ENCODE results near the gene INKA2.

INKA2 gene

DNA sequence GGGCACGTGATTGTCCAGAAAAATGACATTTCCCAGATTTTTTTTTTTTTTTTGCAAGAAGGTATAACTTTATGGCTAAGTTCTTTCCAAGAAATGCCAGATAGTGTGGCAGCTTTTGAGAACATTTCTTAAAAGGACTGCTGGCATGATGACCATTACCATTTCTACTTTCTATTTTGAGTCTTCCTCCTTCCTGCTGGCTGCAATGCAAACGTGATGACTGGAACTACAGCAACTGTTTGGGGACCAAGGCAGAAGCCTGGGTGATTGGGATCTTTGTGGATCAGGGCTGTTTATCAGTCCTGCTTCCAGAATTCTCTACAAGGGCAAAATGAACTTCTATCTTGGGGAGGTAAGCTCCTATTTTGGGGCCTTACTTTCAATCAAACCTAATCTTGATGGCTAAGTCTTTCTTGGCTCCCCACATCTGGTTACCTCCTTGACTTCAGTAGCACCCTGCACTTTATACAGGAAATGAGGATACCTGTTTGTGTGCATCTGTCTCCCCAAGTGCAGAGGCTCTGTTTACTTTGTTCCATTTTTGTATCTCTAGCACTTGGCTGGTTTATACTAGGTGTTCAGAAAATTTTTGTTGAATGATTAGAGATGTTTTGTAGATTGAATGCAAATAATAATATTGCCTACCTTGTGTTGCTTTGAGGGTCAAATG lies 12.8 kb upstream of the INKA2 start:
- TF ChIP-seq, protein P1, sequence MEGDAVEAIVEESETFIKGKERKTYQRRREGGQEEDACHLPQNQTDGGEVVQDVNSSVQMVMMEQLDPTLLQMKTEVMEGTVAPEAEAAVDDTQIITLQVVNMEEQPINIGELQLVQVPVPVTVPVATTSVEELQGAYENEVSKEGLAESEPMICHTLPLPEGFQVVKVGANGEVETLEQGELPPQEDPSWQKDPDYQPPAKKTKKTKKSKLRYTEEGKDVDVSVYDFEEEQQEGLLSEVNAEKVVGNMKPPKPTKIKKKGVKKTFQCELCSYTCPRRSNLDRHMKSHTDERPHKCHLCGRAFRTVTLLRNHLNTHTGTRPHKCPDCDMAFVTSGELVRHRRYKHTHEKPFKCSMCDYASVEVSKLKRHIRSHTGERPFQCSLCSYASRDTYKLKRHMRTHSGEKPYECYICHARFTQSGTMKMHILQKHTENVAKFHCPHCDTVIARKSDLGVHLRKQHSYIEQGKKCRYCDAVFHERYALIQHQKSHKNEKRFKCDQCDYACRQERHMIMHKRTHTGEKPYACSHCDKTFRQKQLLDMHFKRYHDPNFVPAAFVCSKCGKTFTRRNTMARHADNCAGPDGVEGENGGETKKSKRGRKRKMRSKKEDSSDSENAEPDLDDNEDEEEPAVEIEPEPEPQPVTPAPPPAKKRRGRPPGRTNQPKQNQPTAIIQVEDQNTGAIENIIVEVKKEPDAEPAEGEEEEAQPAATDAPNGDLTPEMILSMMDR (IDR thresholded peaks at IDR 0.05; ENCODE audit: insufficient read depth, low read depth, low read length, missing control alignments) = no peak
- H3K4me3 ChIP-seq (ENCODE audit: low read length) = no peak overlapping the region
- DNase-seq (ENCODE audit: low read depth) = no peak

DNA sequence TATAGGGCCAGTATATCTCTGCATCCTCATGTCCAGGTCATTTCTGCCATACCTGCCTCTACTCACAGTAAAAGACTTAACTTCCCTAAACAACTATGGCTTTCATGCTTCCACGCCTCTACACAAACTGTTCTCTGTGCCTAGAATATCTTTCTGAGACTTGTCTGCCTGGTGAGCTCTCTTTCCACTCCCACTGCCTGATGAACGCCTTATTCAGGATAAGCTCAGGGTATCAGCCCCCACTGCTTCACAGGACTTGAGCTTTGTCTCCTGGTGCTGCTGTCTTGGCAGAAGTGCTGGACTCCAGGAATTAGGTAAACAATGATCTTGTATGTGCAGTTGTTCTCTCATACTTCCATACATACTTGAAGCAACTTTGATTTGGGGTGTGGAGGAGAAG lies 11.7 kb upstream of the INKA2 start:
- no peak for DNase-seq (ENCODE audit: low read depth)
- TF ChIP-seq, protein P1 (IDR thresholded peaks at IDR 0.05; ENCODE audit: insufficient read depth, low read depth, low read length, missing control alignments) = no peak
- H3K4me3 ChIP-seq (ENCODE audit: low read length) = no peak overlapping the region

DNA sequence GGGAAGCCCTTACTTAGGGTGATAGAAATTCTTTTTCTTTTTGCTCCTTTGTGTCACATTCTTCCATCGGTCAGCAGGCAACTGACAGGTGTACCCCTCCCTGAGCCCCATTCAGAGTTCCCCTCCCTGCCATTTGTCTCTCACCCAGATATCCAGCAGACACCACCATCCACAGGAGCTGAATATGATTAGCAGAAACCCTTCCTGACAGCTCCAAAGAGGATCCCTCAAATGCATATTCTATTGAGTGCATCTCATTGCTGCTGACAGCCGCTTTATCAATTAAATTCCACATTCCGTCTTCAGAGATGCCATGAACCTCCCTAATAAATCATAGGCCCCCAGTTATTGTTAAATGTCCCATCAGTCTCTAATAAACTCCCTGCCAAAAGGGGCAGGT lies 10.4 kb upstream of the INKA2 start:
- no peak overlapping the region for H3K4me3 ChIP-seq (ENCODE audit: low read length)
- DNase-seq (ENCODE audit: low read depth) = no peak
- TF ChIP-seq, protein P1 (IDR thresholded peaks at IDR 0.05; ENCODE audit: insufficient read depth, low read depth, low read length, missing control alignments) = no peak

DNA sequence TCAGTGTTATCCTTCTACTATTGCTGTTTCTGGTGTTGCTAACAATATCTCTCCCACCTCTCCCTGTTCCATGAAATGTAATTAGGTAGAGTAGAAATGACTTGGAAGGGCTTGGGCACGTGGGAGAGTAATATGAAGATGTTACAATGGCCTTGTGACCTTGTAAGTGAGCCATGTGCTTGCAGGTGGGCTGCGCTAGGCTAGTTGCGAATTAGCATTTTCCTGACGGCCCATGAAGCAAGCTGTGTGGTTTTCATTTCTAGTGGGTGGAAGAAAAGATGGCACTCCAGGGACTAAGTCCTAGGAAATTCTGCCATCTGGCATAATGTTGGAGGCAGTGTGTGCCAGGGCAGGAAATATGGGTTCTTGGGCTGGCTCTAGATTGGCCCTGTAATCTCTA lies 8.8 kb upstream of the INKA2 start:
- no peak for DNase-seq (ENCODE audit: low read depth)
- TF ChIP-seq, protein P1 (IDR thresholded peaks at IDR 0.05; ENCODE audit: insufficient read depth, low read depth, low read length, missing control alignments) = no peak
- H3K4me3 ChIP-seq (ENCODE audit: low read length) = no peak overlapping the region

DNA sequence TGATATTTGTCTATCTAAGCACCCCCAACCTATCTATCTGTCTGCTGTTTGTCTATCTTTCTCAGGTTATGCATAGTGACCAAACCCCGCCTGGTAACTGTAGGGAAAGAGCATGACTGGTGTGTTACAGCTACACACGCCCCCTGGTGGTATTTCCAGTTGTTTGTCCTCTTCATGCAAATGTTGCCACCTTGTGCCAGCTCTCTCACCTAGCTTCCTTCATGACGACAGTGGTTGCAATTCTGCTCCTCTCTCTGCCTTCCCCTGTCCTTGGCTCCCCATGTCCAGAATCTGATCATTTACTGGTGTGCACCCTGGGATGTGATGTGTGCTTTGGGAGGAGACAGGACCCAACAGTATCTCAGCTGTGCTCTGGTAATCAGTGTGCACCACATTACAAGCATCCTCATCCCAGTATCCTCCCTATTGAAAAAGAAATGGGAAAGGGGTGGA lies 8.1 kb upstream of the INKA2 start:
- DNase-seq (ENCODE audit: low read depth) = peak; percentile 90
- TF ChIP-seq, protein P1 (IDR thresholded peaks at IDR 0.05; ENCODE audit: insufficient read depth, low read depth, low read length, missing control alignments) = peak; percentile 70
- no peak overlapping the region for H3K4me3 ChIP-seq (ENCODE audit: low read length)

DNA sequence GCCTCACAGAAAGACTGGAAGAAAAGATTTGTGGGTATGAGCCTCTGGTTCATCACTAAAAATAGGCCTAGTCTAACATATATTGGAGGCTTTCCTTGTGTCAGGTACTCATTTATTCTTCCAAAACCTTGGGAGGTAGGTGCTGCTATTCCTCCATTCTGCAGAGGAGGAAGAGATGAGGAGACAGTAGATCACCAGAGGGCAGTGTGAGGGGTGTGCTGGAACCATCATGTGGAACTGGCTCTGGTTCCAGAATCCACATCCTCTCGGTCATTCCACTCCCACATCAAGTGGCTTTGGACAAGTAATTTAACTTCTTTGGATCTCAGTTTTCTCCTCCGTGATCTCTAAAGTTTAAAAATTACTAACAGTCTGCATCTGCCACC lies 7.4 kb upstream of the INKA2 start:
- no peak for DNase-seq (ENCODE audit: low read depth)
- TF ChIP-seq, protein P1 (IDR thresholded peaks at IDR 0.05; ENCODE audit: insufficient read depth, low read depth, low read length, missing control alignments) = no peak
- no peak overlapping the region for H3K4me3 ChIP-seq (ENCODE audit: low read length)
